Astrocyte of the cerebellum (primary cell): ENCODE data around the gene GPX2.
A peak's percentile ranks its signal among the peaks of the same experiment; 100 is the strongest.

Source experiments
- DNase-seq: peaks from one replicate; pipeline ENCODE4 v3.0.0-alpha.2; 2011; ENCODE audit warnings: low read depth
- H3K4me3 ChIP-seq: 2 replicates; pipeline ENCODE4 v1.5.1; 2011; ENCODE audit warnings: mild to moderate bottlenecking, low read depth, low read length, moderate library complexity
- in situ Hi-C: cut with HindIII; loops from 2 replicates; pipeline ENCODE4 v1.10.0; 2017; ENCODE audit warnings: low sequenced_read_pairs
- TF ChIP-seq, protein P1 (sequence below): IDR thresholded peaks from 2 replicates; pipeline ENCODE4 v1.5.1; 2012; ENCODE audit warnings: low read length, low read depth, moderate library complexity, mild to moderate bottlenecking; ENCODE audit errors: missing control alignments

Gene GPX2

GRCh38 chr14:64979336-64980074, 37.0 kb upstream of the GPX2 start:
- no peak overlapping the region for H3K4me3 ChIP-seq
- in situ Hi-C loops = no loop called here
- TF ChIP-seq, protein P1, sequence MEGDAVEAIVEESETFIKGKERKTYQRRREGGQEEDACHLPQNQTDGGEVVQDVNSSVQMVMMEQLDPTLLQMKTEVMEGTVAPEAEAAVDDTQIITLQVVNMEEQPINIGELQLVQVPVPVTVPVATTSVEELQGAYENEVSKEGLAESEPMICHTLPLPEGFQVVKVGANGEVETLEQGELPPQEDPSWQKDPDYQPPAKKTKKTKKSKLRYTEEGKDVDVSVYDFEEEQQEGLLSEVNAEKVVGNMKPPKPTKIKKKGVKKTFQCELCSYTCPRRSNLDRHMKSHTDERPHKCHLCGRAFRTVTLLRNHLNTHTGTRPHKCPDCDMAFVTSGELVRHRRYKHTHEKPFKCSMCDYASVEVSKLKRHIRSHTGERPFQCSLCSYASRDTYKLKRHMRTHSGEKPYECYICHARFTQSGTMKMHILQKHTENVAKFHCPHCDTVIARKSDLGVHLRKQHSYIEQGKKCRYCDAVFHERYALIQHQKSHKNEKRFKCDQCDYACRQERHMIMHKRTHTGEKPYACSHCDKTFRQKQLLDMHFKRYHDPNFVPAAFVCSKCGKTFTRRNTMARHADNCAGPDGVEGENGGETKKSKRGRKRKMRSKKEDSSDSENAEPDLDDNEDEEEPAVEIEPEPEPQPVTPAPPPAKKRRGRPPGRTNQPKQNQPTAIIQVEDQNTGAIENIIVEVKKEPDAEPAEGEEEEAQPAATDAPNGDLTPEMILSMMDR = no peak
- peak; percentile 19 for DNase-seq

- TF ChIP-seq, protein P1 = no peak
- H3K4me3 ChIP-seq = no peak overlapping the region
- no peak for DNase-seq
- in situ Hi-C loops = no loop called here
Observed at GRCh38 chr14:64974563-64974962, 32.0 kb upstream of the GPX2 start.

DNA sequence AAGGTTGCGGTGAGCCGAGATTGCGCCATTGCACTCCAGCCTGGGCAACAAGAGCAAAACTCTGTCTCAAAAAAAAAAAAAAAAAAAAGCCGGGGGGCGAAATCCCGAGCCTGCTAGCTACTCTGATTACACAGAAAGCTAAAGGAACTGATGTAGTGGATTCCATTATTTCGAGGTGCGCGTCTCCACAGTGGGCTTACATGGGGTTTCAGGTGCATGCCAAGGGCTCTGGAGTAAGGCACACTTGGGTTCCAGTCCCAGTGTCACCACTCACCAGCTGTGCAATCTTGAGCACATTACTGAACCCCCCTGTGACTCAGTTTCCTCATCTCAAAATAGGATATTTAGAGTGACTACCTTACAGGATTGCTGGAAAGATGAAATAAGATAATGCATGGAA, 31.3 kb upstream of the GPX2 start:
- H3K4me3 ChIP-seq = no peak overlapping the region
- in situ Hi-C loops = no loop called here
- DNase-seq = no peak
- TF ChIP-seq, protein P1 = no peak

DNA sequence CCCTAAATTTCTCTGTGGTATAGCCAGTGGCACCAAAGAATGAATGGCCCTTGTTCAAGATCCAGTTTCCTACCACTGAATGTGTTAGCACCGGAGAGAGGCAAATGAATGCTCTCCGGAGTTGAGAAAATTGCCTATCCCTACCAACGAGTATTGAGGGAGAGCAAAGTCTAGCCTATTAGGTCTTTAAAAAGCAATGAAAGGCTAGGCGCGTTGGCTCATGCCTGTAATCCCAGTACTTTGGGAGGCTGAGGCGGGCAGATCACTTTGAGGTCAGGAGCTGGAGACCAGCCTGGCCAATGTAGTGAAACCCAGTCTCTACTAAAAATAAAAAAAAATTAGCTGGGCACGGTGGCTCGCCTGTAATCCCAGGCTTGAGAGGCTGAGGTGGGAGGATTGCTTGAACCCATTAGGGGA, 30.5 kb upstream of the GPX2 start:
- in situ Hi-C loops = no loop called here
- TF ChIP-seq, protein P1 = no peak
- no peak for DNase-seq
- peak overlapping the region; percentile 71 for H3K4me3 ChIP-seq

DNA sequence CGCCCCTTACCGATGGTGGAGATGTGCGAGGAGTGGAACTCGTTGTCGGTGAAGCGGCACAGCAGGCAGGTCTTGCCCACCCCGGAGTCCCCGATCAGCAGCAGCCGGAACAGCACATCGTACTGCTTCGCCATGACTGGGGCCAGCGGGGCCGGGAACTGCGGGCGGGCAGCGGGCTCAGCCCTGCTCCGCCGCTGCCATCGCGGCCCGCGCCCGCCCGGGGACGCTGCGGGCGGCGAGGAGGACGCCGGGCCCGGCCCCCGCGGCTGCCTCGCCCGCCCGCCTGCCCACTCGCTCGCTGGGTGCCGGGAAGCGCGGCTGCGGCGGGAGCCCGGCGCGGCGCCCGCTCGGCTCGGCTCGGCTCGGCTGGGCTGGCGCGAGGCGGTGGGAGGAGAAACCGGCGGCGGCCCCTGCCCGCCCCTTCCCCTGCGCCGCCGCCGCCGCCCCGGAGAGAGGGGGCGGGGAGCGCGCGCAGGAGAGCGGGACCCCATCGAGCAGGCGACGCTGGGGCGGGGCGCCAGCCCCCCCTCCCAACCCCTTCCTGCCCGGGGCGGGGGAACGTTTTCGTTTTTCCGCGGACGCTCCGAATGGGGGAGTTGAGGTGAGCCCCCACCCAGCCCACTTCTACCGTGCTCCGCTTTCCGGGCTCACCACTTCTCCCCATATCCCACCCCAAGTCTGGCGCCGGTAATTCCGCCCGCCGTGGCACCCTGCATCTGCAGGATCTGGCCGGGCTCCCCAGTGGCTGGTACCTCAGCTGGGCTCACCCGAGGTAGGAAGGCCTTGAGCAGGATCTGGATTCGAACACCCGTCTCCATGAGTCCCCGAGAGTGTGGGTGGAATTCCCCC, 29.6 kb upstream of the GPX2 start, which contains the start of gene RAB15:
Gene RAB15, minus strand, starts transcription at position 394 of the 849 bp plus-strand sequence. Its CDS starts 260 bp downstream, at position 134.
- TF ChIP-seq, protein P1 = no peak
- no peak for DNase-seq
- in situ Hi-C loops = no loop called here
- H3K4me3 ChIP-seq = peak within 1 kb of the TSS; percentile 71

DNA sequence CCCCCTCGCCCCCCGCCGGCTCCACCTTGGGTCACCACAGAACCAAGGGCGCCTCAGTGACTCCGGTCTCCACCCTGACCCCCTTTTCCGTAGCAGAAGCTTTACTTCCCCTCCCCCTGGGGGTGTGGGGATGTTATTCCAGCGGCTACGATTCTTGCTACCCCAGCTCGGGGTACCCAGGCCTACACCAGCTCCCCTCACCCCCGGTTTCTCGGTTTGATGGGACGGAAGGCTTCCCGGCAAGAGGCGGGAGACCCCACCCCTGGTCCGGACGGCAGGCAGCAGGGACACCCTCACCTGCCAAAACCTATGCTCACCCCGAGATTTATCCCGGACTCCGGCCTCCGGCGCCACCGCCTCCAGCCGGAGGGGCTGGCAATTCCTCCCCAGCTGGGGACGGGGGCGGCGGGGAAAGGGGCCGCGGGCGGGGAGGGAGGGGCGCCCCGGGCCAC, 29.0 kb upstream of the GPX2 start:
- DNase-seq = no peak
- TF ChIP-seq, protein P1 = no peak
- in situ Hi-C loops = no loop called here
- H3K4me3 ChIP-seq = peak overlapping the region; percentile 71
